ENCODE data around the gene PNPO. TPM values are rescaled to one million over a fixed set of nuclear protein-coding genes. Genes with fewer than 3 reads are reported as not detected.

PNPO gene
- total and polyA plus RNA-seq, 2 of the 4 experiments (the other 2 are of a cell fraction): 13.9 to 34.1 TPM

GRCh38 chr17:47978324-47978723, 37.0 kb downstream of the PNPO start:
- in situ Hi-C loops (cut with MboI; ENCODE audit: low sequenced_read_pairs): no loop called here

More at GRCh38 chr17:47978324-47978723, 37.0 kb downstream of the PNPO start:
- Histone ChIP-seq H2AK5ac (ENCODE audit: low read depth, low read length) (no peak overlapping the region), H3K36me3 (ENCODE audit: control insufficient read depth, insufficient read depth, low read length) (peaks cover 67% of the 10 kb centered on the region), H4K5ac (ENCODE audit: low read depth, low read length) (no peak overlapping the region), H2AFZ (replicated peaks; ENCODE audit: low read length, poor library complexity) (no peak overlapping the region), H3K18ac (ENCODE audit: low read depth, low read length) (no peak overlapping the region), H3K27me3 (ENCODE audit: control insufficient read depth, insufficient read depth, low read length) (no peaks in the 10 kb centered on the region), H2AK9ac (replicated peaks; ENCODE audit: low read depth, low read length, poor library complexity) (no peak overlapping the region), H3K14ac (replicated peaks; ENCODE audit: low read depth, low read length) (no peak overlapping the region), H3K9me3 (ENCODE audit: control insufficient read depth, insufficient read depth, low read length) (no peaks in the 10 kb centered on the region), H3K23ac (ENCODE audit: low read depth, low read length) (no peak overlapping the region), H2BK120ac (ENCODE audit: low read depth, low read length) (no peak overlapping the region), H2BK5ac (ENCODE audit: low read depth, low read length, poor library complexity, severe bottlenecking) (no peak overlapping the region), H2BK20ac (ENCODE audit: low read depth, low read length) (no peak overlapping the region), H3K56ac (ENCODE audit: extremely low read depth, insufficient read depth, low read length) (no peak overlapping the region), H4K20me1 (ENCODE audit: insufficient read depth, low read length) (no peaks in the 10 kb centered on the region; the same call in 1 of the 2 replicates), H3K4me3 (ENCODE audit: insufficient read depth, low read depth, low read length) (no peak overlapping the region), H2BK15ac (ENCODE audit: low read depth, low read length) (no peak overlapping the region), H3K79me1 (ENCODE audit: low read depth in 1 of 2, low read length in 2 of 2) (peaks cover 4 to 8% of the 10 kb centered on the region in 2 experiments; a peak in 3 of 4 replicates), H3K9ac (ENCODE audit: low read depth, low read length) (no peak overlapping the region), H3K27ac (ENCODE audit: insufficient read depth, low read length) (no peak overlapping the region), H4K91ac (ENCODE audit: insufficient read depth, low read depth, low read length) (no peak overlapping the region), H4K8ac (ENCODE audit: low read depth in 2 of 2, low read length in 2 of 2) (no peak overlapping the region), H3K4me2 (ENCODE audit: low read depth, low read length) (no peak overlapping the region), H3K4ac (ENCODE audit: low read depth, low read length) (no peak overlapping the region), H3K4me1 (ENCODE audit: control insufficient read depth, insufficient read depth, low read length) (no peaks in the 10 kb centered on the region), H3K9me1 (ENCODE audit: insufficient read depth, low read length) (no peaks in the 10 kb centered on the region)
- dilution Hi-C loops (cut with HindIII; ENCODE audit: low sequenced_read_pairs, unreplicated experiment): no loop called here
- 0% methylated on average over 1 of the region's 7 CpGs; no CpG with 5 or more reads in 1 of the 2 experiments for WGBS, 2 experiments (ENCODE audit: extremely low coverage in 2 of 2, insufficient read length in 1 of 2)
- POLR2A ChIA-PET (ENCODE audit: unreplicated experiment): no interaction called here
- CTCF ChIA-PET: interaction anchor here (0.7 to 2.0 kb wide), 8 partner anchors 12 to 153 kb away, joined by 3 to 24 read pairs (median 4); partner anchors contain the start of gene PNPO
- intact Hi-C loops (cut with micrococcal nuclease): loop anchor here (1.0 kb wide), 1 partner anchor 40 kb away; no protein-coding TSS in a partner anchor
- ATAC-seq (ENCODE audit: low read depth) (peak; percentile 95), DNase-seq (peak; percentile 54)
- TF ChIP-seq RFX5 (IDR thresholded peaks at IDR 0.05; ENCODE audit: low read depth, low read length) (no peak), FOS (IDR thresholded peaks at IDR 0.05; ENCODE audit: low read depth, low read length) (no peak), POLR2A (IDR thresholded peaks at IDR 0.05; ENCODE audit: low read depth, low read length) (no peak), MAZ (IDR thresholded peaks at IDR 0.05; ENCODE audit: borderline replicate concordance, low read depth, low read length) (peak; percentile 59; the same call in 1 of the 2 replicates), MXI1 (IDR thresholded peaks at IDR 0.05; ENCODE audit: borderline replicate concordance, low read depth, low read length) (no peak), RAD21 (IDR thresholded peaks at IDR 0.05; ENCODE audit: low read length) (peak; percentile 86), CHD1 (IDR thresholded peaks at IDR 0.05; ENCODE audit: low read depth, low read length) (no peak), BHLHE40 (IDR thresholded peaks at IDR 0.05; ENCODE audit: low read depth, low read length) (no peak), SMC3 (IDR thresholded peaks at IDR 0.05; ENCODE audit: low read depth, low read length) (peak; percentile 91)
- TF ChIP-seq, protein P1, sequence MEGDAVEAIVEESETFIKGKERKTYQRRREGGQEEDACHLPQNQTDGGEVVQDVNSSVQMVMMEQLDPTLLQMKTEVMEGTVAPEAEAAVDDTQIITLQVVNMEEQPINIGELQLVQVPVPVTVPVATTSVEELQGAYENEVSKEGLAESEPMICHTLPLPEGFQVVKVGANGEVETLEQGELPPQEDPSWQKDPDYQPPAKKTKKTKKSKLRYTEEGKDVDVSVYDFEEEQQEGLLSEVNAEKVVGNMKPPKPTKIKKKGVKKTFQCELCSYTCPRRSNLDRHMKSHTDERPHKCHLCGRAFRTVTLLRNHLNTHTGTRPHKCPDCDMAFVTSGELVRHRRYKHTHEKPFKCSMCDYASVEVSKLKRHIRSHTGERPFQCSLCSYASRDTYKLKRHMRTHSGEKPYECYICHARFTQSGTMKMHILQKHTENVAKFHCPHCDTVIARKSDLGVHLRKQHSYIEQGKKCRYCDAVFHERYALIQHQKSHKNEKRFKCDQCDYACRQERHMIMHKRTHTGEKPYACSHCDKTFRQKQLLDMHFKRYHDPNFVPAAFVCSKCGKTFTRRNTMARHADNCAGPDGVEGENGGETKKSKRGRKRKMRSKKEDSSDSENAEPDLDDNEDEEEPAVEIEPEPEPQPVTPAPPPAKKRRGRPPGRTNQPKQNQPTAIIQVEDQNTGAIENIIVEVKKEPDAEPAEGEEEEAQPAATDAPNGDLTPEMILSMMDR (conservative IDR thresholded peaks at IDR 0.05; ENCODE audit: low read depth, low read length): peak; percentile 74
- TF ChIP-seq, protein P2, sequence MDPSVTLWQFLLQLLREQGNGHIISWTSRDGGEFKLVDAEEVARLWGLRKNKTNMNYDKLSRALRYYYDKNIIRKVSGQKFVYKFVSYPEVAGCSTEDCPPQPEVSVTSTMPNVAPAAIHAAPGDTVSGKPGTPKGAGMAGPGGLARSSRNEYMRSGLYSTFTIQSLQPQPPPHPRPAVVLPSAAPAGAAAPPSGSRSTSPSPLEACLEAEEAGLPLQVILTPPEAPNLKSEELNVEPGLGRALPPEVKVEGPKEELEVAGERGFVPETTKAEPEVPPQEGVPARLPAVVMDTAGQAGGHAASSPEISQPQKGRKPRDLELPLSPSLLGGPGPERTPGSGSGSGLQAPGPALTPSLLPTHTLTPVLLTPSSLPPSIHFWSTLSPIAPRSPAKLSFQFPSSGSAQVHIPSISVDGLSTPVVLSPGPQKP (IDR thresholded peaks at IDR 0.05; ENCODE audit: borderline replicate concordance, low read depth, low read length): no peak
- BruUV-seq (replicated peaks): no TSS peak
